ENCODE measurements around the gene AGPAT1. TPM values are rescaled to one million over a fixed set of nuclear protein-coding genes. Genes with fewer than 3 reads are reported as not detected.
A peak's percentile ranks its signal among the peaks of the same experiment; 100 is the strongest.

The AGPAT1 gene
- total and polyA plus RNA-seq, 2 donors = 25.2 to 32.6 TPM

DNA sequence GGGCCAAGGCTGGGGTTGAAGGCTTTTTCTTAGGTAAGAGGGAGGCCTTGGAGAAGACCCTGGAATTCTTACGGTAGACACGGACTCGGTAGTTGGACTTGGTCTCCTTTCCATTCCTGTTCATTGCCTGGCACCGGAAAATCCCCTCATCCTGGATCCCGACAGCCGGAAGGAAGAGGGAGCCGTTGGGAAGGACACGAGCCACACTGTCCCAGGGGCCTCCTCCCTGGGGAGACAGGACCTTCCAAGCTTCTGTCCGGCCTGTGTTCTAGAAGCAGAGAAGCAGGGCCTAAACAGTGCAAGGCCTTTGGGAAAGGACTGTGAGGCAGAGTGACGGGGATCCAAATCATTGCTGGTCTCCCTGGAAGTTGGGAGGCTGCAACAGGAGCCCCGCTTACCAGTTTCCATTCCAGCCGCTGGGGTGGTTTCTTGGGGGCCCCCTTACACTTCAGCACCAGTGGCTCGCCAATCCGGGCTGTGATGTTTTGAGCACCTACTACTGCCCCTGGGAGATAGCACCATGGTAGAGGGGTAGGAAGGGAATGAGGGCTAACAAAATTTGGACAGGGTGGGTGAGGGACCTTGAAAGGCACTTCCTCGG is 7.7 kb upstream of the AGPAT1 start:
- peaks cover 0 to 1% of the 10 kb centered on the region in 2 donors for H3K9me3 ChIP-seq (ENCODE audit: control insufficient read depth in 2 of 2, insufficient read depth in 1 of 2, low read length in 1 of 2)
- H3K27me3 ChIP-seq (ENCODE audit: control insufficient read depth in 2 of 2, insufficient read depth in 1 of 2, low read length in 1 of 2) = no peaks in the 10 kb centered on the region
- WGBS = 98% methylated on average over 15 of the region's 15 CpGs
- no peak overlapping the region for H3K27ac ChIP-seq (ENCODE audit: low read depth in 1 of 2, low read length in 1 of 2)
- no peak overlapping the region for H3K4me3 ChIP-seq (ENCODE audit: low read length in 2 of 2)
- no peak for DNase-seq (ENCODE audit: low read depth in 6 of 9, low spot score in 9 of 9)
- peaks cover 65 to 79% of the 10 kb centered on the region in 2 donors for H3K36me3 ChIP-seq (ENCODE audit: control insufficient read depth in 2 of 2, insufficient read depth in 2 of 2, low read length in 1 of 2)
- H3K4me1 ChIP-seq (ENCODE audit: control insufficient read depth in 2 of 2, insufficient read depth in 2 of 2, low read length in 2 of 2) = peaks cover 24 to 46% of the 10 kb centered on the region in 2 donors

DNA sequence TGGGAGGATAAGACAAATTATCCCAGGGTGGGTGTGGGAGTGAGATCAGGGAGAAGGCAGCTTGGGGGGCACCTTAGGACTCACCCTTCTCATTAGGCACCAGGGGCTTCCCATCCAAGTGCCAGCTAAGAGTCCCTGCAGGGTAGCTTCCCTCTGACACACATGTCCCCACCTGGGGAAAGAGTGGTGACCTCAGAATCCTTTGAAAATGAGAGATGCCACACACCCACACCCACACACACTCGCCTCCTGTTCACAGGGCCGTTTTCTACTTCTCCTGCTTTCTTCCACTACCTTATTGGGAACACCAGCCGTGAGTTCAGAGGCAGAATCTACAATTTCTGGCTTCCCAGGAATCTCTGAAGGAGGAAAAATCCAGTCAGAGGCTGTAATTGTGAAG is 7.1 kb upstream of the AGPAT1 start:
- WGBS = 94% methylated on average over 3 of the region's 3 CpGs
- H3K36me3 ChIP-seq (ENCODE audit: control insufficient read depth in 2 of 2, insufficient read depth in 2 of 2, low read length in 1 of 2) = peaks cover 61 to 74% of the 10 kb centered on the region in 2 donors
- H3K4me1 ChIP-seq (ENCODE audit: control insufficient read depth in 2 of 2, insufficient read depth in 2 of 2, low read length in 2 of 2) = peaks cover 19 to 41% of the 10 kb centered on the region in 2 donors
- H3K27me3 ChIP-seq (ENCODE audit: control insufficient read depth in 2 of 2, insufficient read depth in 1 of 2, low read length in 1 of 2) = no peaks in the 10 kb centered on the region
- no peak overlapping the region for H3K4me3 ChIP-seq (ENCODE audit: low read length in 2 of 2)
- no peak for DNase-seq (ENCODE audit: low read depth in 6 of 9, low spot score in 9 of 9)
- no peak overlapping the region for H3K27ac ChIP-seq (ENCODE audit: low read depth in 1 of 2, low read length in 1 of 2)
- peaks cover 0 to 1% of the 10 kb centered on the region in 2 donors for H3K9me3 ChIP-seq (ENCODE audit: control insufficient read depth in 2 of 2, insufficient read depth in 1 of 2, low read length in 1 of 2)

GRCh38 chr6:32182555-32182981 is 6.7 kb upstream of the AGPAT1 start:
- peaks cover 56 to 69% of the 10 kb centered on the region in 2 donors for H3K36me3 ChIP-seq (ENCODE audit: control insufficient read depth in 2 of 2, insufficient read depth in 2 of 2, low read length in 1 of 2)
- no peak overlapping the region for H3K27ac ChIP-seq (ENCODE audit: low read depth in 1 of 2, low read length in 1 of 2)
- peaks cover 14 to 38% of the 10 kb centered on the region in 2 donors for H3K4me1 ChIP-seq (ENCODE audit: control insufficient read depth in 2 of 2, insufficient read depth in 2 of 2, low read length in 2 of 2)
- H3K9me3 ChIP-seq (ENCODE audit: control insufficient read depth in 2 of 2, insufficient read depth in 1 of 2, low read length in 1 of 2) = peaks cover 0 to 1% of the 10 kb centered on the region in 2 donors
- no peaks in the 10 kb centered on the region for H3K27me3 ChIP-seq (ENCODE audit: control insufficient read depth in 2 of 2, insufficient read depth in 1 of 2, low read length in 1 of 2)
- 97% methylated on average over 10 of the region's 10 CpGs for WGBS
- DNase-seq (ENCODE audit: low read depth in 6 of 9, low spot score in 9 of 9) = no peak
- no peak overlapping the region for H3K4me3 ChIP-seq (ENCODE audit: low read length in 2 of 2)

- H3K4me1 ChIP-seq (ENCODE audit: control insufficient read depth in 2 of 2, insufficient read depth in 2 of 2, low read length in 2 of 2) = peaks cover 11 to 38% of the 10 kb centered on the region in 2 donors
- H3K9me3 ChIP-seq (ENCODE audit: control insufficient read depth in 2 of 2, insufficient read depth in 1 of 2, low read length in 1 of 2) = peaks cover 0 to 1% of the 10 kb centered on the region in 2 donors
- WGBS = 94% methylated on average over 10 of the region's 10 CpGs
- H3K27ac ChIP-seq (ENCODE audit: low read depth in 1 of 2, low read length in 1 of 2) = no peak overlapping the region
- no peaks in the 10 kb centered on the region for H3K27me3 ChIP-seq (ENCODE audit: control insufficient read depth in 2 of 2, insufficient read depth in 1 of 2, low read length in 1 of 2)
- H3K36me3 ChIP-seq (ENCODE audit: control insufficient read depth in 2 of 2, insufficient read depth in 2 of 2, low read length in 1 of 2) = peaks cover 51 to 64% of the 10 kb centered on the region in 2 donors
- no peak overlapping the region for H3K4me3 ChIP-seq (ENCODE audit: low read length in 2 of 2)
- no peak for DNase-seq (ENCODE audit: low read depth in 6 of 9, low spot score in 9 of 9)
These were observed 6.1 kb upstream of the AGPAT1 start for GRCh38 chr6:32181915-32182529.

DNA sequence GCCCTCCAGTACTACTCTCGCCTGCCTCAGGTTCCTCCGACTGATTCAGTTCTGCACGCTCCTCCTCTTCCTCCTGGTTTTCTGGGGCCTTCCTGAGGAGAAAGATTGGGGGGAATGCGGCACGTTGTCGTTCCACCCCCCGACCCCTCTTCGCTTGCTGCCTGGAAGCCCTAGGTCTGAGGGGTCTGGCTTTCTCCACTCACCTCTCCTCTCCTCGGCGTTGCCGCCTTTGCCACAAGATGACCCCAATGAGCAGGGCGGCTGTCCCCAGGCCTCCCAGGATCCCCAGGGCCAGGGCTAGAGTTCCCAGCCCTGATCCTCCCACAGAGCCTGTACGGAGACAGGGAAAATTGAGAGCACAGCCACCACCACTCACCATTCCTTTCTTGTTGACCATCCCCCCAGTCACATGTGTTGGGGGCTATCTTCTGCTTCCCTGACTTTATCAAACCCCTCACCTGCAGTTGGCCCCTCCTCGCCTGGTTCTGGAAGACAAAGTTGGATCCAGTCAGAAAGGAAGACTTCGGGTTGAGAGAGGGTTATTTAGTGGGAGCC is 5.3 kb upstream of the AGPAT1 start:
- peaks cover 43 to 56% of the 10 kb centered on the region in 2 donors for H3K36me3 ChIP-seq (ENCODE audit: control insufficient read depth in 2 of 2, insufficient read depth in 2 of 2, low read length in 1 of 2)
- H3K4me3 ChIP-seq (ENCODE audit: low read length in 2 of 2) = no peak overlapping the region
- peaks cover 0 to 1% of the 10 kb centered on the region in 2 donors for H3K9me3 ChIP-seq (ENCODE audit: control insufficient read depth in 2 of 2, insufficient read depth in 1 of 2, low read length in 1 of 2)
- no peaks in the 10 kb centered on the region for H3K27me3 ChIP-seq (ENCODE audit: control insufficient read depth in 2 of 2, insufficient read depth in 1 of 2, low read length in 1 of 2)
- no peak for DNase-seq (ENCODE audit: low read depth in 6 of 9, low spot score in 9 of 9)
- WGBS = 97% methylated on average over 15 of the region's 15 CpGs
- peaks cover 14 to 39% of the 10 kb centered on the region in 2 donors for H3K4me1 ChIP-seq (ENCODE audit: control insufficient read depth in 2 of 2, insufficient read depth in 2 of 2, low read length in 2 of 2)
- H3K27ac ChIP-seq (ENCODE audit: low read depth in 1 of 2, low read length in 1 of 2) = no peak overlapping the region

- no peak overlapping the region for H3K4me3 ChIP-seq (ENCODE audit: low read length in 2 of 2)
- peaks cover 22 to 42% of the 10 kb centered on the region in 2 donors for H3K4me1 ChIP-seq (ENCODE audit: control insufficient read depth in 2 of 2, insufficient read depth in 2 of 2, low read length in 2 of 2)
- no peak for DNase-seq (ENCODE audit: low read depth in 6 of 9, low spot score in 9 of 9)
- 92% methylated on average over 10 of the region's 10 CpGs for WGBS
- no peak overlapping the region for H3K27ac ChIP-seq (ENCODE audit: low read depth in 1 of 2, low read length in 1 of 2)
- H3K9me3 ChIP-seq (ENCODE audit: control insufficient read depth in 2 of 2, insufficient read depth in 1 of 2, low read length in 1 of 2) = peaks cover 1 to 4% of the 10 kb centered on the region in 2 donors
- no peaks in the 10 kb centered on the region for H3K27me3 ChIP-seq (ENCODE audit: control insufficient read depth in 2 of 2, insufficient read depth in 1 of 2, low read length in 1 of 2)
- H3K36me3 ChIP-seq (ENCODE audit: control insufficient read depth in 2 of 2, insufficient read depth in 2 of 2, low read length in 1 of 2) = peaks cover 42 to 48% of the 10 kb centered on the region in 2 donors
These were observed 4.0 kb upstream of the AGPAT1 start for GRCh38 chr6:32179766-32180405.

DNA sequence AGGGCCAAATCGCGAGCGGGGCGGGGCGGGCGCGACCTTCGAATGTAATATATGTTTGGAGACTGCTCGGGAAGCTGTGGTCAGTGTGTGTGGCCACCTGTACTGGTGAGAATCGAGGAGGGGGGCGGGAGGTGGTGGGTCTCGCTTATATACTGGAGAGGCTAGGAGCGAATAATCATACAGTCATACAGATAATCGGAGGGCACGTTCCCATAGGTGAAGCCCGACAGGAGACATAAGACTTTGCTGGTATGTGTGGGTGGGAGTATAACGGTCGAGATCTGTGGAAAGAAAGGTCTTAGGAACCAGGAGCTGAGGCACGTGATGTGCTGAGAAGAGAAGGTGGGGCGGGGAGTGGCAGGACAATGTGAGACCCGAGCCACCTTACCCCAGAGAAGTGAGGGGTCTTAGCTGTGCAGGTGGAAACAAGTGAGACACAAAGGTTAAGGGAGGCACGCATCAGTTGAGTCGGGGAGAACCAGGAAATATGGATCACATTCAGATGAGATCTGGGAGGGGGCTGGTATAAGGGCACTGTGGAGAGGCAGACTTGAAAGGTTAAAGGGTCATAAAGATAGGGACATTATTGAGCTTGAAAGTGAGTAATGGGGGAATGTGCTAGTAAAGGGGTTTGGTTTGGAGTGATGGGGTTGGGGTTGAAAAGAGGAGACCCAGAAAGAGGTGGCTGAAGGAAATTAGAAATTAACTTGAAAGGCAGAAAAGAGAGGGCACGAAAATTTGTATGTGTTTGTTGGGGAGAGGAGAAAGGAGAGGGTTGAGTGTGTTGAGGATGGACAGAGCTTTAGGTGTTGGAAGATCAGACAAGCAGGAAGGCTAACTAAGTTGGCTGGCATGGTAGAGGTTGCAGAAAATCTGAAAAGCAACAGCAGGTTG is 2.9 kb upstream of the AGPAT1 start:
- 2% methylated on average over 24 of the region's 24 CpGs for WGBS
- H3K27me3 ChIP-seq (ENCODE audit: control insufficient read depth in 2 of 2, insufficient read depth in 1 of 2, low read length in 1 of 2) = no peaks in the 10 kb centered on the region
- H3K9me3 ChIP-seq (ENCODE audit: control insufficient read depth in 2 of 2, insufficient read depth in 1 of 2, low read length in 1 of 2) = peaks cover 1 to 4% of the 10 kb centered on the region in 2 donors
- peak overlapping the region; percentile 79 to 80 for H3K4me3 ChIP-seq (ENCODE audit: low read length in 2 of 2)
- H3K27ac ChIP-seq (ENCODE audit: low read depth in 1 of 2, low read length in 1 of 2) = peak overlapping the region; percentile 95 to 97
- H3K4me1 ChIP-seq (ENCODE audit: control insufficient read depth in 2 of 2, insufficient read depth in 2 of 2, low read length in 2 of 2) = peaks cover 26 to 46% of the 10 kb centered on the region in 2 donors
- peaks cover 34 to 41% of the 10 kb centered on the region in 2 donors for H3K36me3 ChIP-seq (ENCODE audit: control insufficient read depth in 2 of 2, insufficient read depth in 2 of 2, low read length in 1 of 2)
- peak in 1 of 9 donors; percentile 41 for DNase-seq (ENCODE audit: low read depth in 6 of 9, low spot score in 9 of 9)

DNA sequence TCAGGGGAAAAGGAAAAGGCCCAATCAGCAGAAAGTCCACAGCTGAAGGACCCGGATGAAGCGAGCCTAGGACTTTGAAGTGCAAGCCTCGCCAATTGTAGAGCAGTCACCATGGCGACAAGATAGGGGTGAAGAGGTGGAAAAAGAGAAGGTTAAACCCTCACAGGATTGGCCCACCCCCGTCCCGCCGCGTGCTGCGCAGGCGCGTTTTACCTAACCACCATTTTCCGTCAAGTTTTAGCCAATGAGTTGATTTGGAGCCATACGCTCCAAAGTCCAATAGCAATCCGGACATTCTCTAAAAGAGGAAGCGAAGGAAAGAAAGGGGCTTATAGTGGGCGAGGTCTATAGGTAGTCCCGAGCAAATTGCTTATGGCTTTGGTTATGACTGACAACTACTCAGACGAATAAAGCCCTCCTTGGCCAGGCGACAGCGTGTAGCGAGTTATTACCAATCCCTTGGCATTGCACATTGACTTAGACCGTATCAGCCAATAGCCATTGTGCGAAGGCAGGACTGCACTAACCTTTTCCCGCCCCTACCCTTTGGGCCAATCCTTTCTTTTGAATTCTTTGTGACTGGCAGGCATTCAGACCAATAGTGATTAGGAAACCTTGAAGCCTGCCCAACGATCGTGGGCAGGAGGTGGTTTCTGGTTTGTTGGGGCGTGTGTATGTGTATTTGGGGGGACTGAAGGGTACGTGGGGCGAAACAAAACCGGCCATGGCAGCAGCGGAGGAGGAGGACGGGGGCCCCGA is 2.1 kb upstream of the AGPAT1 start, which contains the start of gene RNF5:
RNF5 (plus strand) TSS at position 618 of the 759 bp plus-strand sequence; CDS start at position 725, 107 bp downstream.
- Histone ChIP-seq H3K4me3 (ENCODE audit: low read length in 2 of 2) (peak within 1 kb of the TSS; percentile 79 to 80), H3K27ac (ENCODE audit: low read depth in 1 of 2, low read length in 1 of 2) (peak within 1 kb of the TSS; percentile 95 to 97), H3K9me3 (ENCODE audit: control insufficient read depth in 2 of 2, insufficient read depth in 1 of 2, low read length in 1 of 2) (peaks cover 1 to 4% of the 10 kb centered on the region in 2 donors), H3K4me1 (ENCODE audit: control insufficient read depth in 2 of 2, insufficient read depth in 2 of 2, low read length in 2 of 2) (peaks cover 26 to 55% of the 10 kb centered on the region in 2 donors), H3K27me3 (ENCODE audit: control insufficient read depth in 2 of 2, insufficient read depth in 1 of 2, low read length in 1 of 2) (no peaks in the 10 kb centered on the region), H3K36me3 (ENCODE audit: control insufficient read depth in 2 of 2, insufficient read depth in 2 of 2, low read length in 1 of 2) (peaks cover 26 to 33% of the 10 kb centered on the region in 2 donors)
- DNase-seq (ENCODE audit: low read depth in 6 of 9, low spot score in 9 of 9) = peak; percentile 96 to 100 (median 100)
- WGBS = under 1% methylated on average over 33 of the region's 33 CpGs
